ENCODE data around the gene PBRM1.

DNA sequence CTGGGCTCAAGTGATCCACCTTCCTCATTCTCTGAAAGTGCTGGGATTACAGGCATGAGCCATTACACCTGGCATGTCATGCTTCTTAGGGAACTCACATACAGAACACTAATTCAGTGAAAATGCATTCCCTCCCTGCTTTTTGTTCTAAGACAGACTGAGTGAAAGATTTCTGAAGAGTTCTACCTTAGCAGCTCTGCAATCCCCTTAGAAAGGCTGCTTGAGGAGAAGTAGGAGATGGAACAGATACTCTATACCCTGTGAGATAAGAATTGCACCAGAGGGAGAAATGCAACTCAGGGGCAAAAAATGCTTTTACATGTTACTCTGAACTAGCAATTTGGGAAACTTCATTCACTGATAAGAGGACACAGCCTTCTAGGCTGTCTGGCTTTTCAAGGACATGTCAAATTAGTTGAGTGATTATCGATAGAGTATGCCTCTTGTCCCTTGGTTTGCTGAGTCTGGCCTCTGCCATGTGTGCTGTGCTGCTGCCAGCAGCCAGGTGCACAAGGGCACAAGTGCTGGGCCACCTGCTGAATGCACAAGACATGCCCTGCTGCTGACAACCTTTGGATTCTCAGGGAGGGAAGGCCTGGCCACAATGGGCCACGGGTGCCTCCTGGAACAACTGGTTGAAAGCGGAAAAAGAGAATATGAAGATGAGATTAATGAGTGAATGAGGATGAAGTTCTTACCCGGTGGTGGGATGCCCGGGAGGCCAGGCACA is 131.5 kb downstream of the PBRM1 start:
- TF ChIP-seq EZH2 (IDR thresholded peaks at IDR 0.05): no peak
- TF ChIP-seq, protein P1, sequence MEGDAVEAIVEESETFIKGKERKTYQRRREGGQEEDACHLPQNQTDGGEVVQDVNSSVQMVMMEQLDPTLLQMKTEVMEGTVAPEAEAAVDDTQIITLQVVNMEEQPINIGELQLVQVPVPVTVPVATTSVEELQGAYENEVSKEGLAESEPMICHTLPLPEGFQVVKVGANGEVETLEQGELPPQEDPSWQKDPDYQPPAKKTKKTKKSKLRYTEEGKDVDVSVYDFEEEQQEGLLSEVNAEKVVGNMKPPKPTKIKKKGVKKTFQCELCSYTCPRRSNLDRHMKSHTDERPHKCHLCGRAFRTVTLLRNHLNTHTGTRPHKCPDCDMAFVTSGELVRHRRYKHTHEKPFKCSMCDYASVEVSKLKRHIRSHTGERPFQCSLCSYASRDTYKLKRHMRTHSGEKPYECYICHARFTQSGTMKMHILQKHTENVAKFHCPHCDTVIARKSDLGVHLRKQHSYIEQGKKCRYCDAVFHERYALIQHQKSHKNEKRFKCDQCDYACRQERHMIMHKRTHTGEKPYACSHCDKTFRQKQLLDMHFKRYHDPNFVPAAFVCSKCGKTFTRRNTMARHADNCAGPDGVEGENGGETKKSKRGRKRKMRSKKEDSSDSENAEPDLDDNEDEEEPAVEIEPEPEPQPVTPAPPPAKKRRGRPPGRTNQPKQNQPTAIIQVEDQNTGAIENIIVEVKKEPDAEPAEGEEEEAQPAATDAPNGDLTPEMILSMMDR (IDR thresholded peaks at IDR 0.05): no peak

Measured in neural progenitor cell (in vitro differentiated cells).